DMS79 treated with DMSO at 0.1 percent for 48 hours (cell line): ENCODE data around the gene GNA15.
A peak's percentile ranks its signal among the peaks of the same experiment; 100 is the strongest.

Experiments
- DNase-seq: peaks from one replicate; lab custom pipeline; 2025; lab: John Stamatoyannopoulos, UW

Gene GNA15

GRCh38 chr19:3175781-3176714 is 40.2 kb downstream of the GNA15 start:
- peak; percentile 79 for DNase-seq

- no peak for DNase-seq
These were observed 41.1 kb downstream of the GNA15 start for GRCh38 chr19:3176715-3177501.

- DNase-seq, result no peak
These were observed 42.6 kb downstream of the GNA15 start, which contains the start of gene S1PR4 for GRCh38 chr19:3178377-3178972. TSS of gene S1PR4 (plus strand) at chr19:3178769. CDS start at chr19:3178793, 24 bp downstream.

DNA sequence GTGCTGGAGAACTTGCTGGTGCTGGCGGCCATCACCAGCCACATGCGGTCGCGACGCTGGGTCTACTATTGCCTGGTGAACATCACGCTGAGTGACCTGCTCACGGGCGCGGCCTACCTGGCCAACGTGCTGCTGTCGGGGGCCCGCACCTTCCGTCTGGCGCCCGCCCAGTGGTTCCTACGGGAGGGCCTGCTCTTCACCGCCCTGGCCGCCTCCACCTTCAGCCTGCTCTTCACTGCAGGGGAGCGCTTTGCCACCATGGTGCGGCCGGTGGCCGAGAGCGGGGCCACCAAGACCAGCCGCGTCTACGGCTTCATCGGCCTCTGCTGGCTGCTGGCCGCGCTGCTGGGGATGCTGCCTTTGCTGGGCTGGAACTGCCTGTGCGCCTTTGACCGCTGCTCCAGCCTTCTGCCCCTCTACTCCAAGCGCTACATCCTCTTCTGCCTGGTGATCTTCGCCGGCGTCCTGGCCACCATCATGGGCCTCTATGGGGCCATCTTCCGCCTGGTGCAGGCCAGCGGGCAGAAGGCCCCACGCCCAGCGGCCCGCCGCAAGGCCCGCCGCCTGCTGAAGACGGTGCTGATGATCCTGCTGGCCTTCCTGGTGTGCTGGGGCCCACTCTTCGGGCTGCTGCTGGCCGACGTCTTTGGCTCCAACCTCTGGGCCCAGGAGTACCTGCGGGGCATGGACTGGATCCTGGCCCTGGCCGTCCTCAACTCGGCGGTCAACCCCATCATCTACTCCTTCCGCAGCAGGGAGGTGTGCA is 43.3 kb downstream of the GNA15 start:
- DNase-seq, result no peak

- no peak for DNase-seq
These were observed 44.0 kb downstream of the GNA15 start for GRCh38 chr19:3179739-3180293.

DNA sequence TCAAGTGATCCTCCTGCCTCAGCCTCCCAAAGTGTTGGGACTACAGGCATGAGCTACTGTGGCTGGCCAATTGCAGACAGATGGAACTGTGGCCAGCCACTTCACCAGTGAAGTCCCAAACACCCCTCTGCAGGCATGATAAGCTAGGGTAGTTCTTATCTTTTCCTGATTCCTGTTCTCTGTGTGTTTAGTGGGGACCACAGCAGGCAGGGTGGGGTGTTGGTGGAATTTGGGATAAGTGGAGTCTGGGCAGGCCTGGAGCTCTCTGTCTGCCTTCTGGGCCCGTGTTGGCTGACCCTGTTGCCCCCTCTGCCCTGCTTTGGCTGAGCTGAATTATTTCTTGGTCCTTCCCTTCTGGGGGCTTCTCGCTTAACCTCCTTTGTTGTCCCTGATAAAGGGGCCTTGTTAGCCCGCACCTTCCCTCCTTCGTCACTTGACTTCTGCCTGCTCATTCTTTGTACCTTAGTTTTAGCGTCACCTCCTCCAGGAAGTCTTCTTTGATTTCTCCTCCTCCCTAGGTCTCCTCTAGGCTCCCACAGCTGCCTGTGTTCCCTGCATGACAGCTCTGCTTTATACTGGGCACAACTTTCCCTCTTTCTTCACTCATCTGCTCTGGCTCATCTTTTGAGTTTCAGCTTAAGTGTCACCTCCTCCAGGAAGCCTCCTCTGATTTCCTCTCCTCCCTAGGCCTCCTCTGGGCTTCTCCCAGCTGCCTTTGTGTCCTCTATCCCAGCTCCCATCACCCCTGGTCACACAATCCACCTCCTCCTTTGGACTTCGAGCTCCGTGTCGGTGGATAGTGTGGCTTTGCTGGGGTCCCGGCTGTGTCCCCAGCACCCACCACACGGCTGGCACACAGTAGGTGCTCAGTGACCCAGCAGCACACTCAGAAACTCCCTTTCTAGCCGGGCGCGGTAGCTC is 48.1 kb downstream of the GNA15 start:
- no peak for DNase-seq

- DNase-seq, result peak; percentile 92
These were observed 49.1 kb downstream of the GNA15 start for GRCh38 chr19:3184847-3185460.

- DNase-seq, result peak; percentile 98
These were observed 49.8 kb downstream of the GNA15 start, which contains the start of gene NCLN for GRCh38 chr19:3185461-3186159. TSS of gene NCLN (plus strand) at chr19:3185930. CDS start at chr19:3186031, 101 bp downstream.

GRCh38 chr19:3186160-3186688 is 50.4 kb downstream of the GNA15 start:
- DNase-seq, result no peak

GRCh38 chr19:3186891-3187661 is 51.2 kb downstream of the GNA15 start:
- DNase-seq, result no peak

- DNase-seq, result no peak
These were observed 52.1 kb downstream of the GNA15 start for GRCh38 chr19:3187662-3188511.

GRCh38 chr19:3188627-3189596 is 53.1 kb downstream of the GNA15 start:
- no peak for DNase-seq

DNA sequence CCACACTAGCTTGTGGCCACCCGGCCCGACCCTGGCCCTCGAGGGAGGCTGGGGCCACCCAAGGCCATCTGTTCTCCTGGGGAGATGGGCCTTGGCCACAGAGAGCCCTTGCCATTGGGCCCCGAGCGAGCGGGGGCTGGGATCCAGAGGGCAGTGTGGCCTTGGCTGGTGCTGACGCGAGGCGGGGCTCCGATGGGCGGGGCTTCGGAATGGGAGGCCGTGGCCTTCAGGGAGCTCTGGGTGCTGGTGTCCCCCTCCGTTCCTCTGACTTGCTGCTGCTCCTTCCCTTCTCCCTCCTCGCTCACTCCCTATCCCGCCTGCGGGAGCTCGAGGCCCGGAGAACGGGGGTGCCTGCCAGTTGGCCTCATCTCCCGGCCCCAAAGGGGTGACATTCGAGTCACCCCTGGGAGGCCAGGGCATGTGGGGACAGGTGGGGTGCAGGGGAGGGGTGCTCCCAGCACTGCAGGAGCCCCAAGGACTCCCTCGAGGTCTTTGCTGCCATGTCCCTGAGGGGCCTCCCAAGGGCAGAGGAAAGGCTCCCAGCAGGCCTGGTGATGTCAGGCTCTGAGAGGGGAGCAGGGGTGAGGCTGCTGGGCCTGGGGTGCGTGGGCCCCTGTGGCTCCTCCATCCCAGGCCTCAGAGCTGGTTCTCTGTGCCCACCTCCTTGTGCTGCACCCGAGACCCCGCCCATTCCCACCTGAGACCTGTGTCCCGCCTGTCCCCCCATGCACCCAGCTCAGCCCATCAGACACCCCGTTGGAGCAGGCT is 54.1 kb downstream of the GNA15 start:
- no peak for DNase-seq

- no peak for DNase-seq
These were observed 54.6 kb downstream of the GNA15 start for GRCh38 chr19:3190470-3190770.
